DMS 273 treated with DMSO at 0.1 percent for 48 hours (cell line): ENCODE results near the gene B9D2.
"Not testable (repeated sequence)": the region's sequence is repeated elsewhere in the genome, so short reads cannot be mapped to it uniquely, and the experiment has no call there.

Experiments
- DNase-seq: peaks from one replicate; lab custom pipeline; 2025; lab: John Stamatoyannopoulos, UW

B9D2 gene

GRCh38 chr19:41391618-41392017, 27.7 kb upstream of the B9D2 start:
- DNase-seq: no peak

GRCh38 chr19:41386442-41386841, 22.5 kb upstream of the B9D2 start:
- DNase-seq: no peak

GRCh38 chr19:41384351-41384750, 20.4 kb upstream of the B9D2 start:
- DNase-seq: no peak

GRCh38 chr19:41381536-41381935, 17.6 kb upstream of the B9D2 start:
- DNase-seq: not testable (repeated sequence)

GRCh38 chr19:41377977-41378709, 14.2 kb upstream of the B9D2 start:
- DNase-seq: peak; percentile 15

GRCh38 chr19:41376998-41377365, 13.0 kb upstream of the B9D2 start:
- DNase-seq: no peak

GRCh38 chr19:41376241-41376997, 12.5 kb upstream of the B9D2 start, which contains the start of gene TMEM91:
Gene TMEM91 (plus strand): TSS chr19:41376533. CDS start chr19:41378310, 1,777 bp downstream.
- DNase-seq: no peak

GRCh38 chr19:41373993-41374392, 10.0 kb upstream of the B9D2 start:
- DNase-seq: peak; percentile 95

- DNase-seq: no peak
Measured at GRCh38 chr19:41372501-41372900, 8.6 kb upstream of the B9D2 start.

- no peak for DNase-seq
Measured at GRCh38 chr19:41371541-41371940, 7.6 kb upstream of the B9D2 start.

- DNase-seq: not testable (repeated sequence)
Measured at GRCh38 chr19:41371119-41371518, 7.2 kb upstream of the B9D2 start.

- no peak for DNase-seq
Measured at GRCh38 chr19:41369769-41370168, 5.8 kb upstream of the B9D2 start.

GRCh38 chr19:41367848-41368301, 3.9 kb upstream of the B9D2 start:
- no peak for DNase-seq

- DNase-seq: no peak
Measured at GRCh38 chr19:41366089-41366488, 2.1 kb upstream of the B9D2 start.

GRCh38 chr19:41364524-41365391, 809 bp upstream of the B9D2 start:
- no peak for DNase-seq

GRCh38 chr19:41363371-41363752, 587 bp downstream of the B9D2 start:
- DNase-seq: no peak

- DNase-seq: no peak
Measured at GRCh38 chr19:41362143-41362847, 1.7 kb downstream of the B9D2 start.

- DNase-seq: no peak
Measured at GRCh38 chr19:41359741-41360140, 4.2 kb downstream of the B9D2 start.

- no peak for DNase-seq
Measured at GRCh38 chr19:41357746-41358145, 6.2 kb downstream of the B9D2 start.

GRCh38 chr19:41356984-41357739, 6.8 kb downstream of the B9D2 start:
- DNase-seq: no peak

GRCh38 chr19:41355802-41356201, 8.1 kb downstream of the B9D2 start:
- no peak for DNase-seq
